ENCODE measurements around the gene LRRC26. TPM values are rescaled to one million over a fixed set of nuclear protein-coding genes. Genes with fewer than 3 reads are reported as not detected.
A peak's percentile ranks its signal among the peaks of the same experiment; 100 is the strongest.

Gene LRRC26
- total and polyA plus RNA-seq, 5 donors from 2014 or later: not detected

GRCh38 chr9:137147793-137148160 is 22.1 kb downstream of the LRRC26 start:
- H3K27me3 Mint-ChIP-seq: peaks cover 6% of the 10 kb centered on the region
- DNase-seq: no peak

GRCh38 chr9:137147091-137147792 is 22.6 kb downstream of the LRRC26 start:
- ATAC-seq (ENCODE audit: low read depth in 2 of 2) (no peak), DNase-seq (no peak)
- Histone ChIP-seq H3K4me3 (ENCODE audit: low read depth, low read length) (no peak overlapping the region), H3K36me3 (ENCODE audit: control insufficient read depth, insufficient read depth, low read length) (no peaks in the 10 kb centered on the region), H3K4me1 (ENCODE audit: control insufficient read depth, insufficient read depth, low read length, poor library complexity, severe bottlenecking) (no peaks in the 10 kb centered on the region), H3K9me3 (ENCODE audit: control insufficient read depth in 2 of 2, low read length in 2 of 2) (no peaks in the 10 kb centered on the region), H3K27me3 (ENCODE audit: control insufficient read depth, insufficient read depth, low read length) (peaks cover under 1% of the 10 kb centered on the region), H3K27ac (ENCODE audit: insufficient read depth, low read length, poor library complexity, severe bottlenecking) (no peak overlapping the region)
- peaks cover 0 to 6% (median 0%) of the 10 kb centered on the region in 4 donors for H3K4me1 Mint-ChIP-seq
- no peaks in the 10 kb centered on the region for H3K9me3 Mint-ChIP-seq
- H3K27ac Mint-ChIP-seq: peak overlapping the region in 1 of 3 donors; percentile 56
- H3K27me3 Mint-ChIP-seq: peaks cover 9% of the 10 kb centered on the region
- no peaks in the 10 kb centered on the region for H3K36me3 Mint-ChIP-seq
- no peak overlapping the region for H3K4me3 Mint-ChIP-seq

More at GRCh38 chr9:137147793-137148160, 22.1 kb downstream of the LRRC26 start:
- H3K4me1 Mint-ChIP-seq: peaks cover 0 to 6% (median 0%) of the 10 kb centered on the region in 4 donors
- no peaks in the 10 kb centered on the region for H3K4me1 ChIP-seq (ENCODE audit: control insufficient read depth, insufficient read depth, low read length, poor library complexity, severe bottlenecking)
- H3K9me3 Mint-ChIP-seq: no peaks in the 10 kb centered on the region
- no peaks in the 10 kb centered on the region for H3K36me3 Mint-ChIP-seq
- no peak overlapping the region for H3K27ac ChIP-seq (ENCODE audit: insufficient read depth, low read length, poor library complexity, severe bottlenecking)
- H3K36me3 ChIP-seq (ENCODE audit: control insufficient read depth, insufficient read depth, low read length): no peaks in the 10 kb centered on the region
- H3K4me3 ChIP-seq (ENCODE audit: low read depth, low read length): no peak overlapping the region
- no peak overlapping the region for H3K4me3 Mint-ChIP-seq
- H3K27me3 ChIP-seq (ENCODE audit: control insufficient read depth, insufficient read depth, low read length): no peaks in the 10 kb centered on the region
- H3K9me3 ChIP-seq (ENCODE audit: control insufficient read depth in 2 of 2, low read length in 2 of 2): no peaks in the 10 kb centered on the region
- H3K27ac Mint-ChIP-seq: no peak overlapping the region
- ATAC-seq (ENCODE audit: low read depth in 2 of 2): no peak

GRCh38 chr9:137146527-137146918 is 23.3 kb downstream of the LRRC26 start:
- no peak for ATAC-seq (ENCODE audit: low read depth in 2 of 2)

GRCh38 chr9:137145731-137146526 is 23.9 kb downstream of the LRRC26 start:
- Histone ChIP-seq H3K27ac (ENCODE audit: insufficient read depth, low read length, poor library complexity, severe bottlenecking) (no peak overlapping the region), H3K4me1 (ENCODE audit: control insufficient read depth, insufficient read depth, low read length, poor library complexity, severe bottlenecking) (no peaks in the 10 kb centered on the region), H3K9me3 (ENCODE audit: control insufficient read depth in 2 of 2, low read length in 2 of 2) (no peaks in the 10 kb centered on the region), H3K36me3 (ENCODE audit: control insufficient read depth, insufficient read depth, low read length) (no peaks in the 10 kb centered on the region), H3K27me3 (ENCODE audit: control insufficient read depth, insufficient read depth, low read length) (peaks cover 6% of the 10 kb centered on the region), H3K4me3 (ENCODE audit: low read depth, low read length) (no peak overlapping the region)
- DNase-seq (no peak), ATAC-seq (ENCODE audit: low read depth in 2 of 2) (no peak)
- H3K27me3 Mint-ChIP-seq: peaks cover 21% of the 10 kb centered on the region
- H3K4me1 Mint-ChIP-seq: peaks cover 0 to 2% (median 0%) of the 10 kb centered on the region in 4 donors
- H3K27ac Mint-ChIP-seq: no peak overlapping the region
- H3K36me3 Mint-ChIP-seq: no peaks in the 10 kb centered on the region
- H3K9me3 Mint-ChIP-seq: no peaks in the 10 kb centered on the region
- peak overlapping the region in 1 of 4 donors; percentile 43 for H3K4me3 Mint-ChIP-seq

More at GRCh38 chr9:137146527-137146918, 23.3 kb downstream of the LRRC26 start:
- peaks cover 17% of the 10 kb centered on the region for H3K27me3 Mint-ChIP-seq
- H3K9me3 Mint-ChIP-seq: no peaks in the 10 kb centered on the region
- peaks cover 0 to 6% (median 0%) of the 10 kb centered on the region in 4 donors for H3K4me1 Mint-ChIP-seq
- peaks cover 6% of the 10 kb centered on the region for H3K27me3 ChIP-seq (ENCODE audit: control insufficient read depth, insufficient read depth, low read length)
- H3K27ac Mint-ChIP-seq: no peak overlapping the region
- H3K36me3 ChIP-seq (ENCODE audit: control insufficient read depth, insufficient read depth, low read length): no peaks in the 10 kb centered on the region
- DNase-seq: no peak
- H3K4me3 Mint-ChIP-seq: no peak overlapping the region
- no peaks in the 10 kb centered on the region for H3K4me1 ChIP-seq (ENCODE audit: control insufficient read depth, insufficient read depth, low read length, poor library complexity, severe bottlenecking)
- no peaks in the 10 kb centered on the region for H3K36me3 Mint-ChIP-seq
- no peak overlapping the region for H3K27ac ChIP-seq (ENCODE audit: insufficient read depth, low read length, poor library complexity, severe bottlenecking)
- H3K9me3 ChIP-seq (ENCODE audit: control insufficient read depth in 2 of 2, low read length in 2 of 2): no peaks in the 10 kb centered on the region
- no peak overlapping the region for H3K4me3 ChIP-seq (ENCODE audit: low read depth, low read length)

GRCh38 chr9:137143459-137143858 is 26.4 kb downstream of the LRRC26 start:
- Histone ChIP-seq H3K36me3 (ENCODE audit: control insufficient read depth, insufficient read depth, low read length) (no peaks in the 10 kb centered on the region), H3K4me3 (ENCODE audit: low read depth, low read length) (no peak overlapping the region), H3K4me1 (ENCODE audit: control insufficient read depth, insufficient read depth, low read length, poor library complexity, severe bottlenecking) (no peaks in the 10 kb centered on the region), H3K27me3 (ENCODE audit: control insufficient read depth, insufficient read depth, low read length) (peaks cover 10% of the 10 kb centered on the region), H3K27ac (ENCODE audit: insufficient read depth, low read length, poor library complexity, severe bottlenecking) (no peak overlapping the region), H3K9me3 (ENCODE audit: control insufficient read depth in 2 of 2, low read length in 2 of 2) (no peaks in the 10 kb centered on the region)
- Mint-ChIP-seq H3K27ac (no peak overlapping the region), H3K9me3 (peaks cover 0 to 3% (median 0%) of the 10 kb centered on the region in 7 donors), H3K36me3 (no peaks in the 10 kb centered on the region), H3K4me3 (no peak overlapping the region), H3K4me1 (peaks cover 0 to 4% (median 0%) of the 10 kb centered on the region in 4 donors), H3K27me3 (peaks cover 39% of the 10 kb centered on the region)
- ATAC-seq (ENCODE audit: low read depth in 2 of 2) (no peak), DNase-seq (no peak)

GRCh38 chr9:137141976-137142936 is 27.6 kb downstream of the LRRC26 start:
- DNase-seq (no peak), ATAC-seq (ENCODE audit: low read depth in 2 of 2) (no peak)
- H3K27me3 Mint-ChIP-seq: peaks cover 51% of the 10 kb centered on the region
- no peaks in the 10 kb centered on the region for H3K36me3 Mint-ChIP-seq
- peaks cover 0 to 6% (median 2%) of the 10 kb centered on the region in 4 donors for H3K4me1 Mint-ChIP-seq
- H3K27ac Mint-ChIP-seq: no peak overlapping the region
- H3K4me1 ChIP-seq (ENCODE audit: control insufficient read depth, insufficient read depth, low read length, poor library complexity, severe bottlenecking): no peaks in the 10 kb centered on the region
- no peaks in the 10 kb centered on the region for H3K36me3 ChIP-seq (ENCODE audit: control insufficient read depth, insufficient read depth, low read length)
- H3K9me3 ChIP-seq (ENCODE audit: control insufficient read depth in 2 of 2, low read length in 2 of 2): no peaks in the 10 kb centered on the region
- H3K27me3 ChIP-seq (ENCODE audit: control insufficient read depth, insufficient read depth, low read length): peaks cover 16% of the 10 kb centered on the region
- no peak overlapping the region for H3K4me3 ChIP-seq (ENCODE audit: low read depth, low read length)
- H3K9me3 Mint-ChIP-seq: peaks cover 0 to 3% (median 0%) of the 10 kb centered on the region in 7 donors
- no peak overlapping the region for H3K4me3 Mint-ChIP-seq
- H3K27ac ChIP-seq (ENCODE audit: insufficient read depth, low read length, poor library complexity, severe bottlenecking): no peak overlapping the region

- no peaks in the 10 kb centered on the region for H3K36me3 Mint-ChIP-seq
- H3K27me3 ChIP-seq (ENCODE audit: control insufficient read depth, insufficient read depth, low read length): peaks cover 16% of the 10 kb centered on the region
- ATAC-seq (ENCODE audit: low read depth in 2 of 2) (no peak), DNase-seq (no peak)
- H3K4me3 Mint-ChIP-seq: no peak overlapping the region
- H3K27ac ChIP-seq (ENCODE audit: insufficient read depth, low read length, poor library complexity, severe bottlenecking): no peak overlapping the region
- no peaks in the 10 kb centered on the region for H3K36me3 ChIP-seq (ENCODE audit: control insufficient read depth, insufficient read depth, low read length)
- peaks cover 0 to 6% (median 2%) of the 10 kb centered on the region in 4 donors for H3K4me1 Mint-ChIP-seq
- H3K4me3 ChIP-seq (ENCODE audit: low read depth, low read length): no peak overlapping the region
- no peaks in the 10 kb centered on the region for H3K9me3 ChIP-seq (ENCODE audit: control insufficient read depth in 2 of 2, low read length in 2 of 2)
- H3K27ac Mint-ChIP-seq: no peak overlapping the region
- H3K9me3 Mint-ChIP-seq: peaks cover 0 to 3% (median 0%) of the 10 kb centered on the region in 7 donors
- no peaks in the 10 kb centered on the region for H3K4me1 ChIP-seq (ENCODE audit: control insufficient read depth, insufficient read depth, low read length, poor library complexity, severe bottlenecking)
- H3K27me3 Mint-ChIP-seq: peaks cover 59% of the 10 kb centered on the region
Observed at GRCh38 chr9:137141050-137141810, 28.6 kb downstream of the LRRC26 start.
